AG09309 (cell line): ENCODE results near the gene MITD1.
"Not testable (repeated sequence)": the region's sequence is repeated elsewhere in the genome, so short reads cannot be mapped to it uniquely, and the experiment has no call there.

ENCODE experiments used
- DNase-seq: peaks from one replicate; pipeline ENCODE4 v3.0.0-alpha.2; 2010; ENCODE audit warnings: low read depth
- H3K4me3 ChIP-seq: 2 replicates; pipeline ENCODE4 v1.5.1; 2011; ENCODE audit warnings: mild to moderate bottlenecking, low read depth, low read length, moderate library complexity; ENCODE audit not compliant: control insufficient read depth
- TF ChIP-seq, protein P1 (sequence below): IDR thresholded peaks from 2 replicates; pipeline ENCODE4 v1.5.1; 2011; ENCODE audit warnings: mild to moderate bottlenecking, low read depth, low read length, inconsistent platforms; ENCODE audit not compliant: insufficient read depth, control insufficient read depth; ENCODE audit errors: missing control alignments

MITD1 gene

DNA sequence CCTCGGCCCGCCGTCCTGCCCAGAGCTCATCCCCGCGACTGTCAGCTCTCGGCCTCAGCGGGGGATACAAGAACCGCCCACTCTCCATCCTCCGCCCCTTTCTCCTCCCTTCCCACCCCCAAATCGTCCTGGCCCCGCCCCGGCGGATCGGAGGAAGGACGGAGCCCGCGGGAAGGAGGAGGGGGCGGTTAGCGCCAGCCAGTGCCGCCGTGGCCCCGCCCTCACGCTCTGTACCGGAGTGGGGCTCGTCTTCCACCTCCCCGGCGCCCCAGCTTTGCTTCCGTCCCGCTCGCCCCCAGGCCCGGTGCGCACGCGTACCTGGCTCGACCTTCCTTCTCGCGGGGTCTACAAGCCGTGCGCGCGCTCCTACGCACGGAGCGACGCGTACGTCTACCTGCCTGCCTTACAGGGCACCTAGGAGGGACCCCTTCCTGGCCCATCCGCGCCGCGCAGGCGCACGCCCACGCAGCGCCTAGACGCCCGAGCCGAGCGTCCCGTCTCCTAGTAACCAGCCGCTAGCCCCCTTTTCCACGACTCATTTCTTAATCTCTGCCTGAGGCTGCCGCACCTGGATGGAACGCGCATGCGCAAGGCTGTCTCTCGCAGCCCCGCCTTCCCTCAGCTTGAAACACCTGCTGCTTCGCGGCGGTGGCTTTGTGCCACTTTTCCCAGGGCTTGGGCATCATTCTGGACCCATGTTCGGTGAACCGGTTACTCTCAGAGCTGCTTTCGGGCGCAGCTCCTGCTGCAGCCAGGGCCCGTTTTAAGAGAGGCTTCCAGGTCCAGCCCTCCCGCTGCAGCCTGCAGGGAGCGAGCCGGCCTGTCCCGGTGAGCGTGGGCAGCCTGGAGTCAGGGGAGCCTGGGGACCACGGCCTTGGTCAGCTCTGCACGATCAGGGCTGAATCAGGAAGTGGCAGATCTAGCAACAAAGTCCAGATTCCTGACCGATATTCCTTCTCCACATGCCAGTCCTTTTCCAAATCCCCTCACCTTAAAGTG is 39.4 kb downstream of the MITD1 start, which contains the start of gene C2orf15:
Gene C2orf15 (plus strand): TSS at position 598 of the 999 bp plus-strand sequence. CDS start 8,852 bp downstream, outside the sequence.
- peak within 1 kb of the TSS; percentile 75 for H3K4me3 ChIP-seq
- TF ChIP-seq, protein P1, sequence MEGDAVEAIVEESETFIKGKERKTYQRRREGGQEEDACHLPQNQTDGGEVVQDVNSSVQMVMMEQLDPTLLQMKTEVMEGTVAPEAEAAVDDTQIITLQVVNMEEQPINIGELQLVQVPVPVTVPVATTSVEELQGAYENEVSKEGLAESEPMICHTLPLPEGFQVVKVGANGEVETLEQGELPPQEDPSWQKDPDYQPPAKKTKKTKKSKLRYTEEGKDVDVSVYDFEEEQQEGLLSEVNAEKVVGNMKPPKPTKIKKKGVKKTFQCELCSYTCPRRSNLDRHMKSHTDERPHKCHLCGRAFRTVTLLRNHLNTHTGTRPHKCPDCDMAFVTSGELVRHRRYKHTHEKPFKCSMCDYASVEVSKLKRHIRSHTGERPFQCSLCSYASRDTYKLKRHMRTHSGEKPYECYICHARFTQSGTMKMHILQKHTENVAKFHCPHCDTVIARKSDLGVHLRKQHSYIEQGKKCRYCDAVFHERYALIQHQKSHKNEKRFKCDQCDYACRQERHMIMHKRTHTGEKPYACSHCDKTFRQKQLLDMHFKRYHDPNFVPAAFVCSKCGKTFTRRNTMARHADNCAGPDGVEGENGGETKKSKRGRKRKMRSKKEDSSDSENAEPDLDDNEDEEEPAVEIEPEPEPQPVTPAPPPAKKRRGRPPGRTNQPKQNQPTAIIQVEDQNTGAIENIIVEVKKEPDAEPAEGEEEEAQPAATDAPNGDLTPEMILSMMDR = no peak
- no peak for DNase-seq

DNA sequence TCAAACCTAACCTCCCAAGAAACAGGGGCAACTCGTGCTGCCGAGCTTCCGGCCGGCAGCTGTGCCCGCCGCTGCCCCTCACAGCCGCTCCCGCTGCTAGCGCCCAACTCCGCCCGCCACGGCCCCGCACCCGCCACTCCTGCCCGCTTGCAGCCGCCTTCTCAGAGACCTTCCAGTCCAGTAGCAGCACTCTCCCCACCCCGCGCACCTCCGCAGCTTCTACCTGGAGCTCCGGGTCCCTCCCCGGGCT is 40.1 kb downstream of the MITD1 start:
- TF ChIP-seq, protein P1 = no peak
- no peak for DNase-seq
- peak overlapping the region; percentile 75 for H3K4me3 ChIP-seq

DNA sequence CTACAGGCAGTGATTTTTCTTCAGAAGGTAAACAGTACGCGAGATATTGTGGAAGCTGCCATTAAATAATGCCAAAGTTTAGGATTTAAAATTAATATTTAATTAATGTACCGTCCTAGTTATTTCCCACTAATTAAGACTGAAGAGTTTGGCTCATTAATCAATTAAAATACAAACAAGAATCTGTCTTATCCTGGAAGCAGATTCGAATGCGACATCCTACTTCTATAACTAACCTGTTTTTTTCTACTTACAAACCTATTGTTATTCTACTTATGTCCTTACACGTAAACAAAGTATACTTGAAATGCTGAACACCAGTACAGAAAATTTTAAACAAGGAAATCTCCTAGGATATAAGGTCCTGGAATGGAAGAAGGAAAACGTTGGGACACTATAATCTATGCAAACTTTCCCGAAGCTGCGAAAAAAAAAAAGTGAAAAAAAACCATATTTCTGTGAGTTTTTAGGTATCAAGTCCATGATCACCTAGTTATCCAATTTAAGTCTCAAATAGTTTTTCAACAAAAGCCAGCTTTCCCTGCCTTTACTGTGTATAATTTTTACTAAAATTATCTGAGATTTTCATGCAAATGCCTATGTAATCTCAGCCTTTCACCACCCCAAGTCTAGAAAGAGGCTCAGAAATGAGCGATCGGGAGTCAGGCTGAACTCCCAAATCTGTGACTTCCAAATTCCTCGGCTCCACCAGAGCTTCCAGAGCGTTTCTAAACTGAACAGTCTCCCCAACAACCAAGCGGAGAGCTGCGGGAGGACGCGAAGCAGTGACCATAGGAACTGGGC is 40.6 kb downstream of the MITD1 start:
- no peak for DNase-seq
- TF ChIP-seq, protein P1 = no peak
- peak overlapping the region; percentile 75 for H3K4me3 ChIP-seq

DNA sequence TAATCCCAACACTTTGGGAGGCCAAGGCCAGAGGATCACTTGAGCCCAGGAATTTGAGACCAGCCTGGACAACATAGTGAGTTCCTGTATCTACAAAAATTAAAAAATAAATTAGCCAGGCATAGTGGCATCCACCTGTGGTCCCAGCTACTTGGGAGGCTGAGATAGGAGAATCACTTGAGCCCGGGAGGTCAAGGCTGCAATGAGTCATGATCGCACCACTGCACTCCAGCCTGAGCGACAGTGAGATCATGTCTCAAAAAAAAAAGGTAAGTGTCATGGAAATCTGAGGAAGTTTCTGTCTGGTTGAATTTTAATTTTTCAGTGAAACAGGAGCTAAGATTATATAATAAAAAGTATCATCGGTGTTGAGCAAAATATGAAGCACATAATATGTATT is 41.9 kb downstream of the MITD1 start:
- TF ChIP-seq, protein P1 = no peak
- no peak overlapping the region for H3K4me3 ChIP-seq
- DNase-seq = no peak

DNA sequence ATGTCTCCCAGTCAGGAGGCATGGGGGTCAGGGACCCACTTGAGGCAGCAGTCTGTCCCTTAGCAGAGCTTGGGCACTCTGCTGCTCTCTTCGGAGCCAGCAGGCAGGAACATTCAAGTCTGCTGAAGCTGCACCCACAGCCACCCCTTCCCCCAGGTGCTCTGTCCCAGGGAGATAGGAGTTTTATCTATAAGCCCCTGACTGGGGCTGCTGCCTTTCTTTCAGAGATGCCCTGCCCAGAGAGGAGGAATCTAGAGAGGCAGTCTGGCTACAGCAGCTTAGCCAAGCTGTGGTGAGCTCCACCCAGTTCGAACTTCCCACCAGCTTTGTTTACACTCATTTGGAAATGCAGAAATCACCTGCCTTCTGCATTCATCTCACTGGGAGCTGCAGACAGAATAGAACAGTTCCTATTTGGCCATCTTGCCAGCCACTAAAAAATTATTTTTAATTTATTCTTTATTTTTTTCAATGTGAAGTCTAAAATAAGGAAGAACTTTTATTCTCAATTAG is 45.8 kb downstream of the MITD1 start:
- DNase-seq, H3K4me3 ChIP-seq: not testable (repeated sequence)

DNA sequence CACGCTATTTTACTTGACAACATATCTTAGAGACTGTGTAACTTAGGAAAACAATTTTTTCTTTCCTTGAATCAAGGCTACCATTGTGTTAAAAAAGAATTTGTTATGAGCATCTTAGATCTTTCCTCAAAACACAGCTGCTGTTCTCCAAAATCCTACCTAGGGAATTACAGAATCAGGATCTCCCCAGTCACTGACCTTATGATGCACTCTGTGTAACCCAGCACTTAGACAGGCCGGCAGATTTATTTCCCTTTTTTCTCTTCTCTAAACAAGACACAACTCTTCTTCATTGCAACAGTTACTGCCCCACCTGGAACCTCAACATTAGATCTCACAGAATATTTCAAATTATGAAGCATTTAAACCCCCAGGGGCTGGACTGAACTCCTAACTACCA is 52.9 kb downstream of the MITD1 start:
- no peak overlapping the region for H3K4me3 ChIP-seq
- TF ChIP-seq, protein P1 = no peak
- DNase-seq = no peak
